Transverse colon (tissue), 4 donors: ENCODE data around the gene HCST. TPM values are rescaled to one million over a fixed set of nuclear protein-coding genes. Genes with fewer than 3 reads are reported as not detected.
A peak's percentile ranks its signal among the peaks of the same experiment; 100 is the strongest.

Source experiments
- DNase-seq: peaks from one replicate; pipeline ENCODE4 v3.0.0-alpha.2; 2019
- H3K27ac ChIP-seq, 4 donors: fragments of 200-600 bp; sonication (generic); 2 replicates each; pipeline ENCODE4 v1.5.1; 2016 to 2018; ENCODE audit warnings: inconsistent platforms in 4 of 4
- H3K27me3 ChIP-seq: fragments of 200-600 bp; sonication (generic); 2 replicates; pipeline ENCODE4 v1.5.1; 2017; ENCODE audit warnings: inconsistent platforms
- H3K36me3 ChIP-seq, 4 donors: fragments of 200-600 bp; sonication (generic); 2 replicates each; pipeline ENCODE4 v1.5.1; 2017 to 2019; ENCODE audit warnings: inconsistent platforms in 4 of 4
- H3K4me1 ChIP-seq, 4 donors: fragments of 200-600 bp; sonication (generic); 2 replicates each; pipeline ENCODE4 v1.5.1; 2017 to 2020; ENCODE audit warnings: inconsistent platforms in 4 of 4
- H3K4me3 ChIP-seq, 4 donors: fragments of 200-600 bp; sonication (generic); 1 replicate in 1 of 4; 2 replicates in 3 of 4; pipeline versions ENCODE4 v1.5.1 to v1.6.1; 2017 to 2019; ENCODE audit warnings: inconsistent platforms in 4 of 4
- H3K9me3 ChIP-seq, 2 donors: fragments of 200-600 bp; sonication (generic); 2 replicates each; pipeline ENCODE4 v1.5.1; 2017 to 2019; ENCODE audit warnings: inconsistent platforms in 2 of 2
- CTCF ChIP-seq, 5 experiments: fragments of 200-600 bp in 3 of 5; fragments of 450-650 bp in 2 of 5; sonication (generic) in 3 of 5; IDR thresholded peaks; 1 replicate in 2 of 5; 2 replicates in 3 of 5; pipeline ENCODE4 v1.5.1; 2016 to 2017; ENCODE audit warnings: antibody characterized with exemption in 5 of 5, inconsistent platforms in 3 of 5, mild to moderate bottlenecking in 2 of 5, moderate library complexity in 1 of 5
- EP300 ChIP-seq: sonication (generic); formaldehyde crosslinking; IDR thresholded peaks from one replicate; pipeline ENCODE4 v1.6.1; 2017; ENCODE audit warnings: antibody characterized with exemption, low read depth
- POLR2A ChIP-seq: fragments of 450-650 bp; IDR thresholded peaks from one replicate; pipeline ENCODE4 v1.6.1; 2016; ENCODE audit warnings: antibody characterized with exemption, mild to moderate bottlenecking, moderate library complexity
- POLR2AphosphoS5 ChIP-seq, 3 donors: sonication (generic); formaldehyde crosslinking; IDR thresholded peaks; one replicate each; pipeline ENCODE4 v1.6.1; 2016; ENCODE audit warnings: antibody characterized with exemption in 3 of 3
- WGBS, 2 donors: methylation state at CpG; one replicate each; pipeline ENCODE4 v1.1.5; 2018; ENCODE audit warnings: low coverage in 1 of 2; 5-methylcytosine and 5-hydroxymethylcytosine counted together
- in situ Hi-C, 4 donors: fragments of 200-750 bp; cut with MboI; loops; one replicate each; pipeline versions ENCODE4 v1.15.0 to v1.15.1; 2017; ENCODE audit warnings: low sequenced_read_pairs in 3 of 4, low pct_ligation_motif_present in 1 of 4, low pct_unique_long_range_greater_than_20kb in 1 of 4
- intact Hi-C: fragments of 100-400 bp; cut with DNase I; formaldehyde crosslinking; loops from one replicate; pipeline ENCODE4 v1.15.1; 2023; ENCODE audit warnings: low total_unique reads
- total RNA-seq, 4 donors: library from RNA; depleted of rRNA; stranded (reverse); fragments of >200 nt; gene quantifications; one replicate each; pipeline ENCODE4 v1.1.0, GENCODE V29; 2016

The HCST gene
- total RNA-seq, 4 donors from 2014 or later, result 9.4 TPM; not detected in 3

GRCh38 chr19:35898499-35898809, 3.9 kb upstream of the HCST start:
- Histone ChIP-seq H3K27me3 (no peaks in the 10 kb centered on the region), H3K9me3 (no peaks in the 10 kb centered on the region), H3K36me3 (peaks cover 0 to 15% (median 7%) of the 10 kb centered on the region in 4 donors), H3K4me1 (peaks cover 9 to 27% (median 15%) of the 10 kb centered on the region in 4 donors), H3K4me3 (peak overlapping the region; percentile 58 to 87 (median 70)), H3K27ac (peak overlapping the region; percentile 88 to 97 (median 92))
- WGBS, 2 donors, result 5% methylated on average over 16 of the region's 17 CpGs; no CpG with 5 or more reads in 1 of the 2 donors
- DNase-seq, result no peak
- in situ Hi-C loops (no loop called here), intact Hi-C loops (no loop called here)
- TF ChIP-seq CTCF (IDR thresholded peaks at IDR 0.05), result no peak
- no peak for TF ChIP-seq POLR2AphosphoS5 (IDR thresholded peaks at IDR 0.05)

- H3K9me3 ChIP-seq, result no peaks in the 10 kb centered on the region
- peak; percentile 15 for TF ChIP-seq POLR2A
- TF ChIP-seq EP300, result no peak
- no peak for TF ChIP-seq CTCF (IDR thresholded peaks at IDR 0.05)
- TF ChIP-seq POLR2AphosphoS5 (IDR thresholded peaks at IDR 0.05), result peak; percentile 76 to 85 (median 83)
- H3K27me3 ChIP-seq, result no peaks in the 10 kb centered on the region
- H3K4me3 ChIP-seq, result peak overlapping the region; percentile 58 to 87 (median 70)
- in situ Hi-C loops (no loop called here), intact Hi-C loops (no loop called here)
- peak; percentile 89 for DNase-seq
- peak overlapping the region; percentile 88 to 97 (median 92) for H3K27ac ChIP-seq
- H3K4me1 ChIP-seq, result peaks cover 9 to 32% (median 17%) of the 10 kb centered on the region in 4 donors
- peaks cover 0 to 14% (median 5%) of the 10 kb centered on the region in 4 donors for H3K36me3 ChIP-seq
- 0% methylated on average over 19 of the region's 43 CpGs; no CpG with 5 or more reads in 1 of the 2 donors for WGBS, 2 donors
Measured at GRCh38 chr19:35899547-35900214, 2.6 kb upstream of the HCST start.

- Histone ChIP-seq H3K9me3 (no peaks in the 10 kb centered on the region), H3K36me3 (peaks cover 0 to 6% (median 1%) of the 10 kb centered on the region in 4 donors), H3K27ac (peak overlapping the region; percentile 88 to 97 (median 92)), H3K4me3 (peak overlapping the region in 2 of 4 donors; percentile 58 to 73), H3K27me3 (no peaks in the 10 kb centered on the region), H3K4me1 (peaks cover 9 to 33% (median 17%) of the 10 kb centered on the region in 4 donors)
- WGBS, 2 donors, result 33 to 51% methylated on average over 1 to 2 of the region's 2 CpGs
- intact Hi-C loops (no loop called here), in situ Hi-C loops (no loop called here)
- TF ChIP-seq POLR2AphosphoS5 (IDR thresholded peaks at IDR 0.05), result no peak
- TF ChIP-seq EP300, result no peak
- TF ChIP-seq CTCF (IDR thresholded peaks at IDR 0.05), result no peak
- TF ChIP-seq POLR2A, result no peak
- DNase-seq, result no peak
Measured at GRCh38 chr19:35901055-35901644, 1.2 kb upstream of the HCST start.

GRCh38 chr19:35902870-35903475, 644 bp downstream of the HCST start:
- Histone ChIP-seq H3K9me3 (no peaks in the 10 kb centered on the region), H3K4me3 (peak overlapping the region in 2 of 4 donors; percentile 11 to 31), H3K36me3 (no peaks in the 10 kb centered on the region), H3K27ac (peak overlapping the region; percentile 88 to 97 (median 92)), H3K4me1 (peaks cover 4 to 34% (median 13%) of the 10 kb centered on the region in 4 donors), H3K27me3 (no peaks in the 10 kb centered on the region)
- in situ Hi-C loops, result no loop called here
- WGBS, 2 donors, result 56 to 65% methylated on average over 4 to 10 of the region's 10 CpGs
- DNase-seq, result no peak
- TF ChIP-seq EP300, result no peak
- TF ChIP-seq CTCF (IDR thresholded peaks at IDR 0.05), result no peak
- intact Hi-C loops, result no loop called here
